ENCODE data around the gene PLPP1.

PLPP1 gene

DNA sequence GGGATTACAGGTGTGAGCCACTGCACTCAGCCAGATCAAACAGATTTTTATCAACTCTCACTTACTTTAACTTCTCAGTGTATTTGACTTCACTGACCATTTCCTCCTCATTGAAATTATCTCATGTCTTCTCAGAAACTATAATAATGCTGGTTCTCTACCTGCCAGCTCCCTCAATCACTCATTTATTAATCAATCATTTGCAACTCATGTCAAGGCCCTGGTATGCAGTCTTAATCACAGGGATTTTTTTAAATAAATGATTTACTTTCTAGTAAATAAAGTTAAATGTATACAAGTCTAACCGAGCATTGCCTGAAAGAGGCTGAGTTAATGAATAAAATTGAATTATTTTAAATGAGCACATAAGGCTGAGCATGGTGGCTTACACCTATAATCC is 63.3 kb downstream of the PLPP1 start:
- Histone ChIP-seq H3K4me3 (ENCODE audit: low read depth, low read length) (no peak overlapping the region), H3K4me1 (ENCODE audit: control insufficient read depth, insufficient read depth, low read length) (peaks cover 10% of the 10 kb centered on the region), H3K36me3 (ENCODE audit: control insufficient read depth, insufficient read depth, low read length) (peaks cover 14% of the 10 kb centered on the region), H3K9me3 (ENCODE audit: control insufficient read depth, insufficient read depth, low read depth, low read length) (no peaks in the 10 kb centered on the region), H3K27me3 (ENCODE audit: control insufficient read depth, insufficient read depth, low read length) (no peaks in the 10 kb centered on the region), H3K9ac (ENCODE audit: low read length) (no peak overlapping the region), H3K27ac (ENCODE audit: low read depth, low read length) (no peak overlapping the region)

GRCh38 chr5:55470282-55470681 is 64.5 kb downstream of the PLPP1 start:
- Histone ChIP-seq H3K27me3 (ENCODE audit: control insufficient read depth, insufficient read depth, low read length) (no peaks in the 10 kb centered on the region), H3K9me3 (ENCODE audit: control insufficient read depth, insufficient read depth, low read depth, low read length) (no peaks in the 10 kb centered on the region), H3K36me3 (ENCODE audit: control insufficient read depth, insufficient read depth, low read length) (peaks cover 23% of the 10 kb centered on the region), H3K4me1 (ENCODE audit: control insufficient read depth, insufficient read depth, low read length) (peaks cover 7% of the 10 kb centered on the region), H3K27ac (ENCODE audit: low read depth, low read length) (0 out of 2 replicates have a peak overlapping the region, but pooled peaks have one; percentile 34), H3K9ac (ENCODE audit: low read length) (no peak overlapping the region), H3K4me3 (ENCODE audit: low read depth, low read length) (no peak overlapping the region)

DNA sequence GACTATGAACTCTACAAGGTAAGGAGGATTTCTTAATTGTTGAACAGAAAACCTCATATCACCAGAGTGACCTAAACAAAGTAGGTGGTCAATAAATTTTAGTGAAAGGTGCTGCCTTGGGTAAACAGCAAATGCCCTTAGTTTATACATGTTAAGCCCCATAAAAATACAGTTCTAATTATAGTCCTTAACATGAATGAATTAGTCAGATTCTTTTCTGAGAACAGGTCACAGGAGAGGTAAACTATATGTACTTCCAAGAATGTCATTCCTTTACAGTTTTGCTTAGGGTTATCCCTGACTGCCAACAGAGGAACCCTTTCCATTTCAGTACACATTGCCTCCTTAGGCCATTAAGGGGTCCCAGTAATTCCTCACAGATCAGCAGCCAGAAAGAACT is 64.9 kb downstream of the PLPP1 start:
- 0 out of 2 replicates have a peak overlapping the region, but pooled peaks have one; percentile 34 for H3K27ac ChIP-seq (ENCODE audit: low read depth, low read length)
- H3K36me3 ChIP-seq (ENCODE audit: control insufficient read depth, insufficient read depth, low read length) = peaks cover 25% of the 10 kb centered on the region
- H3K27me3 ChIP-seq (ENCODE audit: control insufficient read depth, insufficient read depth, low read length) = no peaks in the 10 kb centered on the region
- no peak overlapping the region for H3K4me3 ChIP-seq (ENCODE audit: low read depth, low read length)
- no peaks in the 10 kb centered on the region for H3K9me3 ChIP-seq (ENCODE audit: control insufficient read depth, insufficient read depth, low read depth, low read length)
- peaks cover 7% of the 10 kb centered on the region for H3K4me1 ChIP-seq (ENCODE audit: control insufficient read depth, insufficient read depth, low read length)
- no peak overlapping the region for H3K9ac ChIP-seq (ENCODE audit: low read length)

DNA sequence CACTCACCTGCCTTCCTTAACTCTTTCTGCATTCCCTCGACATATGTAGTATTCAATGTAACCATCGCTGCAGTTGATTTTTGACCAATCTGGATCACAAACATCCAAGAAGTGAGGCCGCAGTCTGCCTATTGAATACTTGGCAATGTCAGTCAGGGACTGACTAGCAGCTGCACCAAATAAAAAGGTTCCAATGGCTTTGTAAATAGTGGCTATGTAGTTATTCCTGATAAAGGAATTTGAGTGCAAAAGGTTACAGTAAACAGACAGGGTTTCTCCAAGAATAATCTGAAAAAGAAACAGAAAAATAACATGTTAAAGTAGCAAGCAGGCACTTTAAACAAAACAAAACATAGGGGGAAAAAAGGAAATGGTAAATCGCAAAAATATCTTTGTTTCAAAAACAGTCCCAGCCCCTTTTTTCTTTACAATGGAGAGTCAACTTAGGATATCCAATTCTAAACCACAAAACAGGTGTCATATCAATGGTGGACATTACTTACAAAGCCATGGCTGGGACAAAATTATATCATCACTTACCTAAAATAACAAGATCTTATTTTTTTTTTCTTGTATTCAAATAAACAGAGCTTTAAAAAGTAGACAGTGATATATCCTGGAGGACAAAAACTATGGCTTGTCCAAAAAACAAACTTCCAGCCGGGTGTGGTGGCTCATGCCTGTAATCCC is 66.8 kb downstream of the PLPP1 start:
- Histone ChIP-seq H3K4me3 (ENCODE audit: low read depth, low read length) (no peak overlapping the region), H3K4me1 (ENCODE audit: control insufficient read depth, insufficient read depth, low read length) (peaks cover 7% of the 10 kb centered on the region)

DNA sequence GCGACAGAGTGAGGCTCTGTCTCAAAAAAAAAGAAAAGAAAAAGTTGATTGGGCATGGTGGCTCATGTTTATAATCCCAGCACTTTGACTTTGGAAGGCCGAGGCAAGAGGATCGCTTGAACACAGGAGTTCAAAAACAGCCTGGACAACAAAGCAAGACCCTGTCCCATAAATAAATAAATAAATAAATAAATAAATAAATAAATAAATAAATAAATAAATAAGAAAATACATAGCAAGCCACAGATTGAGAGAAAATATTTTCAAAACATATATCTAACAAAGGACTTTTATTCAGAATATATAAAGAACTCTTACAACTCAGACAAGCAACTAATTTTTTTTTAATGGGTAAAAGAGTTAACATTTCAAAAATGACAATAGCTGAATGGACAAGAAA is 71.2 kb downstream of the PLPP1 start:
- H3K4me1 ChIP-seq (ENCODE audit: control insufficient read depth, insufficient read depth, low read length) = peaks cover 8% of the 10 kb centered on the region; the same call in 1 of the 2 replicates
- H3K27ac ChIP-seq (ENCODE audit: low read depth, low read length) = no peak overlapping the region
- H3K4me3 ChIP-seq (ENCODE audit: low read depth, low read length) = no peak overlapping the region

More for the DNA sequence above, 66.8 kb downstream of the PLPP1 start:
- Histone ChIP-seq H3K9ac (ENCODE audit: low read length) (no peak overlapping the region), H3K27ac (ENCODE audit: low read depth, low read length) (no peak overlapping the region), H3K36me3 (ENCODE audit: control insufficient read depth, insufficient read depth, low read length) (peaks cover 31% of the 10 kb centered on the region), H3K27me3 (ENCODE audit: control insufficient read depth, insufficient read depth, low read length) (no peaks in the 10 kb centered on the region), H3K9me3 (ENCODE audit: control insufficient read depth, insufficient read depth, low read depth, low read length) (no peaks in the 10 kb centered on the region)

DNA sequence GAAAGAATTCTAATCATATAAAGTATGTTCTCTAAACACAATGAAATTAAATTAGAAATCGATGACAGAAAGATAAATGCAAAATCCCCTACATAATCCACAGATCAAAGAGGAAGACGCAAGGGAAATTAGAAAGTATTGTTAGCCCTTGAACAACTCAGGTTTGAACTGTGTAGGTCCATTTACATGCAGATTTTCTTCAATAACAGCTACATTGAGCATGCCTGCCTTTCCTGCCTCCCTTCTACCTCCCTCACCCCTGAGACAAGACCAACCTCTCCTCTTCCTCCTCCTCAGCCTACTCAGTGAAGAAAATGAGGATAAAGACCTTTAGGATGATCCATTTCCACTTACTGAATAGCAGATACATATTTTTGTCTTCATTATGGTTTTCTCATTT is 75.2 kb downstream of the PLPP1 start:
- Histone ChIP-seq H3K9me3 (ENCODE audit: control insufficient read depth, insufficient read depth, low read depth, low read length) (no peaks in the 10 kb centered on the region), H3K9ac (ENCODE audit: low read length) (no peak overlapping the region), H3K36me3 (ENCODE audit: control insufficient read depth, insufficient read depth, low read length) (peaks cover 11% of the 10 kb centered on the region), H3K4me3 (ENCODE audit: low read depth, low read length) (no peak overlapping the region), H3K27me3 (ENCODE audit: control insufficient read depth, insufficient read depth, low read length) (no peaks in the 10 kb centered on the region), H3K27ac (ENCODE audit: low read depth, low read length) (no peak overlapping the region), H3K4me1 (ENCODE audit: control insufficient read depth, insufficient read depth, low read length) (peaks cover 8% of the 10 kb centered on the region; the same call in 1 of the 2 replicates)

More for the DNA sequence above, 71.2 kb downstream of the PLPP1 start:
- no peak overlapping the region for H3K9ac ChIP-seq (ENCODE audit: low read length)
- H3K36me3 ChIP-seq (ENCODE audit: control insufficient read depth, insufficient read depth, low read length) = peaks cover 33% of the 10 kb centered on the region
- H3K9me3 ChIP-seq (ENCODE audit: control insufficient read depth, insufficient read depth, low read depth, low read length) = no peaks in the 10 kb centered on the region
- no peaks in the 10 kb centered on the region for H3K27me3 ChIP-seq (ENCODE audit: control insufficient read depth, insufficient read depth, low read length)

DNA sequence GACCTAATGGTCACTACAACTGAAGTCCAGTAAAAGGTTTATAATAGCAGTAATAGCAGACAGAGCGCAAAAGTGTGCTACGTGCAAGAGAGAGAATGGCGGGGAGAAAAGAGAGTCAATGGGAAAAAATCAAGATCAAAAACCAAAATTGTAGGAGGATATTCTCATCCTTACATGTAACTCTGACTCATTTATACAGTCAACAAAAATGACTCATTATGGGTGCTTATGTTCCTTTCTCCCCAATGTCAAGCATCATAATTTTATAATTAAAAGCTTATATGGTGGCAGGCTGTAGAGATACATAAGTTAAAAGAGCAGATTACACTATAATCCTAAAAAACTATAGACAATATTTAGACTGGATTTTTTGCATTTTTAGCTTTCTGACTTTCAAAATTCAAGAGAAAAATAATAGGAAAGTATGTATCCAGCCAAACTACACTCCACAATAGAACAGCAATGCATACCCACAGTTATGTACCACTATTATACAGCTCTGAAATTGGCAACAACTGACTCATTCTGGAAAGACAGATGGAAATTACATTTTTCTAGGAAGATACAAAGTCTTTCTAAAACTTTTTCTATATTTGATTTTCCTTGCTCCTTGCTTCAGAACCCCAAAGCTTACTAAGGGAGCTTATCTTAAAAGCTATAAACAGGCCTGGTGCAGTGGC is 78.4 kb downstream of the PLPP1 start:
- Histone ChIP-seq H3K4me3 (ENCODE audit: low read depth, low read length) (no peak overlapping the region), H3K36me3 (ENCODE audit: control insufficient read depth, insufficient read depth, low read length) (peaks cover 14% of the 10 kb centered on the region), H3K9me3 (ENCODE audit: control insufficient read depth, insufficient read depth, low read depth, low read length) (no peaks in the 10 kb centered on the region), H3K27me3 (ENCODE audit: control insufficient read depth, insufficient read depth, low read length) (no peaks in the 10 kb centered on the region), H3K27ac (ENCODE audit: low read depth, low read length) (no peak overlapping the region), H3K9ac (ENCODE audit: low read length) (no peak overlapping the region), H3K4me1 (ENCODE audit: control insufficient read depth, insufficient read depth, low read length) (peaks cover 22% of the 10 kb centered on the region; the same call in 1 of the 2 replicates)

DNA sequence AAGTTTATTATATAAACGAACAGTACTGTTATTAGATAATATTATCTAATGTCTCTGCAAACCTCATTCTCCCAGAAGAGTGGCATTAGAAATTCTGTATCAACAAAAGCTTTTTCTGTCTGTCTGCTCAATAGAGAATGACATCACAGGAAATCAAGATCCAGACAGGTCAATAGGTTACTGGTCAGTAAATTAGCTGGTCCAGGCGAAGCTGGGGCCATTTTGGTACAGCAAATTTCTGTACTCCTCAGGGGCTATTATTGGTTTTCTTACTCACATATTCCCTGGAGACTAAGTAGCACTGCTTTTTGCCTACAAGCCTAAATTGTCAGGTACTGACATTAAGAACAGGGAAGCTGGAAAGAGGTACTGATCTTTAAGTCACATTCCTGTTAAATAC is 80.5 kb downstream of the PLPP1 start:
- Histone ChIP-seq H3K9me3 (ENCODE audit: control insufficient read depth, insufficient read depth, low read depth, low read length) (no peaks in the 10 kb centered on the region), H3K4me1 (ENCODE audit: control insufficient read depth, insufficient read depth, low read length) (peaks cover 15% of the 10 kb centered on the region; the same call in 1 of the 2 replicates), H3K9ac (ENCODE audit: low read length) (no peak overlapping the region), H3K36me3 (ENCODE audit: control insufficient read depth, insufficient read depth, low read length) (peaks cover 11% of the 10 kb centered on the region), H3K27me3 (ENCODE audit: control insufficient read depth, insufficient read depth, low read length) (no peaks in the 10 kb centered on the region), H3K27ac (ENCODE audit: low read depth, low read length) (no peak overlapping the region), H3K4me3 (ENCODE audit: low read depth, low read length) (no peak overlapping the region)

- Histone ChIP-seq H3K4me3 (ENCODE audit: low read depth, low read length) (no peak overlapping the region), H3K27ac (ENCODE audit: low read depth, low read length) (no peak overlapping the region), H3K9ac (ENCODE audit: low read length) (no peak overlapping the region), H3K9me3 (ENCODE audit: control insufficient read depth, insufficient read depth, low read depth, low read length) (no peaks in the 10 kb centered on the region), H3K4me1 (ENCODE audit: control insufficient read depth, insufficient read depth, low read length) (peaks cover 13% of the 10 kb centered on the region; the same call in 1 of the 2 replicates), H3K27me3 (ENCODE audit: control insufficient read depth, insufficient read depth, low read length) (no peaks in the 10 kb centered on the region), H3K36me3 (ENCODE audit: control insufficient read depth, insufficient read depth, low read length) (peaks cover 11% of the 10 kb centered on the region)
These were observed 81.6 kb downstream of the PLPP1 start for GRCh38 chr5:55453211-55453610.

DNA sequence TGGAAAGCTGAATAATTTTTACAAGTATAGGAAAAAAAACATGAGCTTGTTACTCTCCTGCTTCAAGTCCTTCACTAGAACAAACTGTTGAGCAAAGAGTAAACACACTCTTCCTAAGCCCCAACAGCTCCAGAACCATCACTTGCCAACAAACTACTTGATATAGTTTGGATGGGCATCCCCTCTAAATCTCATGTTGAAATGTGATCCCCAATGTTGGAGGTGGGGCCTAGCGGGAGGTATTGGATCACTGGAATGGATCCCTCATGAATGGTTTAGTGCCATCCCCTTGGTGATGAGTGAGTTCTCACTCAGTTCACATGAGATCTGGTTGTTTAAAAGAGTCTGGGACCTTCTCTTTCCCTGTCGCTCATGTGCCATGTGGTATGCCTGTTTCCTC is 82.8 kb downstream of the PLPP1 start:
- no peak overlapping the region for H3K9ac ChIP-seq (ENCODE audit: low read length)
- H3K4me1 ChIP-seq (ENCODE audit: control insufficient read depth, insufficient read depth, low read length) = peaks cover 16% of the 10 kb centered on the region; the same call in 1 of the 2 replicates
- peaks cover 8% of the 10 kb centered on the region; the same call in 1 of the 2 replicates for H3K36me3 ChIP-seq (ENCODE audit: control insufficient read depth, insufficient read depth, low read length)
- no peaks in the 10 kb centered on the region for H3K27me3 ChIP-seq (ENCODE audit: control insufficient read depth, insufficient read depth, low read length)
- H3K4me3 ChIP-seq (ENCODE audit: low read depth, low read length) = no peak overlapping the region
- H3K9me3 ChIP-seq (ENCODE audit: control insufficient read depth, insufficient read depth, low read depth, low read length) = no peaks in the 10 kb centered on the region
- H3K27ac ChIP-seq (ENCODE audit: low read depth, low read length) = no peak overlapping the region

GRCh38 chr5:55450050-55450765 is 84.6 kb downstream of the PLPP1 start:
- H3K27ac ChIP-seq (ENCODE audit: low read depth, low read length) = no peak overlapping the region
- H3K4me1 ChIP-seq (ENCODE audit: control insufficient read depth, insufficient read depth, low read length) = peaks cover 16% of the 10 kb centered on the region; the same call in 1 of the 2 replicates
- H3K9ac ChIP-seq (ENCODE audit: low read length) = no peak overlapping the region
- no peaks in the 10 kb centered on the region for H3K27me3 ChIP-seq (ENCODE audit: control insufficient read depth, insufficient read depth, low read length)
- peaks cover 8% of the 10 kb centered on the region; the same call in 1 of the 2 replicates for H3K36me3 ChIP-seq (ENCODE audit: control insufficient read depth, insufficient read depth, low read length)
- no peak overlapping the region for H3K4me3 ChIP-seq (ENCODE audit: low read depth, low read length)
- H3K9me3 ChIP-seq (ENCODE audit: control insufficient read depth, insufficient read depth, low read depth, low read length) = no peaks in the 10 kb centered on the region
